SK-N-SH (cell line): ENCODE data around the gene KLHL17.

ENCODE experiments used
- CHD2 ChIP-seq: fragments of 150-350 bp; IDR thresholded peaks from 2 replicates; pipeline ENCODE4 v1.6.1; 2018; ENCODE audit warnings: low read length; ENCODE audit not compliant: partially characterized antibody
- CTCF ChIP-seq: fragments of 200-600 bp; sonication (generic); IDR thresholded peaks from 2 replicates; pipeline ENCODE4 v1.6.1; 2017; ENCODE audit warnings: antibody characterized with exemption, mild to moderate bottlenecking, moderate library complexity
- EP300 ChIP-seq, 2 experiments: IDR thresholded peaks; 2 replicates each; pipeline versions ENCODE4 v1.4.0 to v1.6.1; 2012; ENCODE audit warnings: borderline replicate concordance in 1 of 2, low read depth in 1 of 2, low read length in 1 of 2
- JUND ChIP-seq: IDR thresholded peaks from 2 replicates; pipeline ENCODE4 v1.4.0; 2012
- MAX ChIP-seq: IDR thresholded peaks from 2 replicates; pipeline ENCODE4 v1.4.0; 2012; ENCODE audit warnings: low read depth
- NRF1 ChIP-seq: IDR thresholded peaks from 2 replicates; pipeline ENCODE4 v1.6.1; 2012; ENCODE audit warnings: low read depth, mild to moderate bottlenecking, low read length
- POLR2AphosphoS5 ChIP-seq: IDR thresholded peaks from 2 replicates; pipeline ENCODE4 v1.6.1; 2012; ENCODE audit warnings: low read depth, low read length
- RAD21 ChIP-seq: IDR thresholded peaks from 2 replicates; pipeline ENCODE4 v1.6.1; 2012; ENCODE audit warnings: mild to moderate bottlenecking, low read length
- REST ChIP-seq: IDR thresholded peaks from 2 replicates; pipeline ENCODE4 v1.6.1; 2012; ENCODE audit warnings: mild to moderate bottlenecking, low read depth, low read length, moderate library complexity
- RFX5 ChIP-seq: IDR thresholded peaks from 2 replicates; pipeline ENCODE4 v1.6.1; 2012; ENCODE audit warnings: mild to moderate bottlenecking, improper control_type of control experiment, low read length
- TEAD4 ChIP-seq: IDR thresholded peaks from 2 replicates; pipeline ENCODE4 v1.4.0; 2012; ENCODE audit warnings: mild to moderate bottlenecking, borderline replicate concordance; ENCODE audit not compliant: insufficient read depth
- USF2 ChIP-seq: fragments of 150-350 bp; IDR thresholded peaks from 2 replicates; pipeline ENCODE4 v1.6.1; 2017; ENCODE audit warnings: antibody characterized with exemption, low read length, low read depth, borderline replicate concordance
- ZBTB33 ChIP-seq: IDR thresholded peaks from 2 replicates; pipeline ENCODE4 v1.4.0; 2012; ENCODE audit warnings: low read depth, borderline replicate concordance

GRCh38 chr1:918843-919242 is 41.5 kb upstream of the KLHL17 start:
- TF ChIP-seq CHD2, result no peak
- TF ChIP-seq MAX, result no peak
- no peak for TF ChIP-seq ZBTB33
- no peak for TF ChIP-seq CTCF
- TF ChIP-seq RAD21, result no peak
- TF ChIP-seq POLR2AphosphoS5, result no peak
- no peak for TF ChIP-seq REST
- TF ChIP-seq USF2, result no peak
- no peak for TF ChIP-seq NRF1
- TF ChIP-seq JUND, result no peak
- no peak for TF ChIP-seq TEAD4
- TF ChIP-seq RFX5, result no peak
- TF ChIP-seq EP300 (IDR thresholded peaks at IDR 0.05; ENCODE audit: borderline replicate concordance in 1 of 2, low read depth in 1 of 2, low read length in 1 of 2), result no peak
